GM12873 (cell line): ENCODE data around the gene TSPEAR.

Experiments used
- TF ChIP-seq, protein P1 (sequence below): IDR thresholded peaks from 2 replicates; pipeline ENCODE4 v1.5.1; 2012; ENCODE audit warnings: low read depth, mild to moderate bottlenecking, moderate library complexity, low read length, control low read depth; ENCODE audit not compliant: insufficient read depth; ENCODE audit errors: missing control alignments

TSPEAR gene

DNA sequence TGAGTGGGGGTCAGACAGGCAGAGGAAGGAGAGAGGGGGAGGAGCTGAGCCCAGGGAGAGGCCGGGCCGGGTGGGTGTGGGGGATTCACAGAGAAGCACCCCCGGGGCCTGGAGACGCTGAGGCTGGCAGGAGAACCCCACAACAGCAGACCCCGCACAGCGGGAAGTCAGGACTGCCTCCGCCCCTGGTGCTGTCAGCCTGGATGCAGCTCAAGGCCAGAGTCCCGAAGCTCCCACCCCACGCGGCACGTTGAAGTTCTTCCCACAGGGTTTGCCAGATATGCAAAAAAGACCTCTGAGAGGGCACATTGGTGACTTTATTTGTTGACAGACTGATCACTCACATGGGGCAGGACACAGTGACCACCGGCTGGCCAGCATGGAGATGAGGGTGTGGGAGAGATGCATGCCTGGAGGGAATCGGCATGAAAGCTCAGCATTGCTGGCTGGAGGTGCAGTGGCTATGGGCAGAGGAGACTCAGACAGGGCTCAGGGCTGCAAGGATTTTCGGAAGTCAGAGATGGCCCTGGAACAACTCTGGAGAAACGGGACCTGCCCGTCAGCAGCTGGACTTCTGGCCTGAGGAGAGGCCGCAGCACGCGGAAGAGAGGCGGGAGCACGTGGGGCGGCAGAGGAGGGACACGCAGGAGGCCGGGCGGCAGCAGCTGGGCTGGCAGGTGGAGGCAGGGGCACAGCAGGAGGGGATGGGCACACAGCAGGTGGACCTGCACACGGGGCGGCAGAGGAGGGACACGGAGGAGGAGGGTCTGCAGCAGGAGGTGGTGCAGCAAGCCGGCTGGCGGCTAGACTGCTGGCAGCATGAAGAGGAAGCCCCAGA lies 153.7 kb downstream of the TSPEAR start:
- TF ChIP-seq, protein P1, sequence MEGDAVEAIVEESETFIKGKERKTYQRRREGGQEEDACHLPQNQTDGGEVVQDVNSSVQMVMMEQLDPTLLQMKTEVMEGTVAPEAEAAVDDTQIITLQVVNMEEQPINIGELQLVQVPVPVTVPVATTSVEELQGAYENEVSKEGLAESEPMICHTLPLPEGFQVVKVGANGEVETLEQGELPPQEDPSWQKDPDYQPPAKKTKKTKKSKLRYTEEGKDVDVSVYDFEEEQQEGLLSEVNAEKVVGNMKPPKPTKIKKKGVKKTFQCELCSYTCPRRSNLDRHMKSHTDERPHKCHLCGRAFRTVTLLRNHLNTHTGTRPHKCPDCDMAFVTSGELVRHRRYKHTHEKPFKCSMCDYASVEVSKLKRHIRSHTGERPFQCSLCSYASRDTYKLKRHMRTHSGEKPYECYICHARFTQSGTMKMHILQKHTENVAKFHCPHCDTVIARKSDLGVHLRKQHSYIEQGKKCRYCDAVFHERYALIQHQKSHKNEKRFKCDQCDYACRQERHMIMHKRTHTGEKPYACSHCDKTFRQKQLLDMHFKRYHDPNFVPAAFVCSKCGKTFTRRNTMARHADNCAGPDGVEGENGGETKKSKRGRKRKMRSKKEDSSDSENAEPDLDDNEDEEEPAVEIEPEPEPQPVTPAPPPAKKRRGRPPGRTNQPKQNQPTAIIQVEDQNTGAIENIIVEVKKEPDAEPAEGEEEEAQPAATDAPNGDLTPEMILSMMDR = no peak

DNA sequence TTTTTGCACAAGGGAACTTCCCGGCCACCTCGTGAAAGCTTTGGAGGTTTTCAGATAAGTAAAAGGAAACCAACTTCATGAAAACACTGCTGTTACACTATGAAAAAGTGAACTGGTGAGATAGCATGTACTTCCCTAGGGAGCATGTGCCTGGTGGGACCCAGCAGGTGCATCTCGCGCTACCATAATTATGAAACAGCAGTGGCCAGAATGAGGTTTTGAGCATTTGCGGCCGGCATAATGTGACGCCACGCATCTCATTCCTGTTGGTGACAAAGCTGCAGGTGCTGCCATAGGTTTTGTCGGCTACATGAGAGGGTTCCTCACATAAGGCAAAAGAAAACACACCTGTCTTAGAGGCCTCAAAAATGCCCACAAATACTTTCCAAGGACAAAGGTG lies 154.5 kb downstream of the TSPEAR start:
- TF ChIP-seq, protein P1 = no peak

DNA sequence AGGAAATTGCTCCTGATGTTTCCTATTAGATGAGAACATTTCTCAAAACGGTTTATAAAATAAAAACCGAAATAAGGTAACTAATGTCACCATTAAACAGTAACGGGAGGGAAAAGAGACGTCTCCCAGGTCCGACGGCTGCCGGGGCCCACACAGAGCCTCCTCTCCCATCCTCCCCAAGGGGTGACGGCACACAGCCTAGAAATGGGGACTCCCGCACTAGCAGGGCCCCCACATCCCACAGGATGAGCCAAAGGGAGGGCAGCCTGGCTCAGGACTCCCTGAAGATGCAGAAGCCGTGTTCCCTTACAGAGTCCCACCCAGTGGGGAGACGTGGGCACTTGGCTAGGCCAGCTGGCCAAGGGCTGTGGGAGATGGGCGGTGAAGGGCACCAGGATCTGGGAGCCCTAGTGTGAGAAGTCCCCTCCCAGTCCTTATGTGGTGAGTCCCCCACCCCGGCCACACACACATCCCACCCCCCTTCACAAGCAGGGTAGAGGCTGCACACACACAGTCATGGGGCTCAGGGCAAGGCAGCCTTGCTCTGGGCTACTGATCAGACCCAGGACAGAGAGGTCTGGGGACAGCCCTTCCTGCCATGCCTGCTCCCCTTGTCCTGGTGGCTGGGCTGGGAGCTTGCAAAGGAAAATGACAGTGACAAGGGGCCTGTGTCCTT lies 156.0 kb downstream of the TSPEAR start:
- TF ChIP-seq, protein P1 = no peak

DNA sequence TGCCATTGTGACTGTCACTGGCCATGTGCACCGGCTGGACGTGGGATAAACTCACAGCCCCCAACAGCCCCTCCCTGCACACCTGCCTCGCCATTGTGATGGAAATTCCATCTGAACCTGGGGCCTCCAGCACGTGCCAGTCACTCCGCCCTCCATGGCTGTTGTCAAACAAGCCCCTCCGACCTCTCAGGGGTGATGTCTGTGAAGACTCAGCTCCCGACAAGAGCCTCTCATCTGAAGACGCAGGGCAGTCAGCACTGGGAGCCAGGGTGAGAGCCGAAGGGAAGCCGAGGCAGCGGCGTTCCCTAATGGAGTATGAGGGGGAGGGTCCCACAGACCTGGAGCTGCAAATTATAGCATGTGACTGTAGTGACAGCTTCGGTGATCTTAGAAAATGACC lies 158.7 kb downstream of the TSPEAR start:
- TF ChIP-seq, protein P1 = no peak

DNA sequence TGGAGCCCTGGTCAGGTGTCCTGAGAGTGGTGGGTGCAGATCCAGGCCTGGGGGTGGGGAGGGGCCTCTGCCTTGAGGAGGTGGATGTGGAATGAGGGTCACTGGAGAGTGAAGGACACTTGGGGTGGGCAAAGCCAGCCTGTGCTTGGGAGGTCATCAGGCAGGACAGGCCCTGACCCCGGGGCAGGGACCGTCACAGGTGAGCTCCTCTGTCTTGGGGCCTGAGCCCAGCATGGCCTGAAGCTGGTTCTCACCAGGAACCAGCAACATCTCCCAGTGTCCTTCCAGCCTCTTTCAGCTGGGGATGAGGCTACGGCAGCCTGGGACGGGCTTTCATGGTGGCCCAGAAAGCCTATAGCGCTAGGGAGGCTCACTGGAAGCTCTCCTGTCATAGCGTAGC lies 159.2 kb downstream of the TSPEAR start:
- TF ChIP-seq, protein P1 = no peak

DNA sequence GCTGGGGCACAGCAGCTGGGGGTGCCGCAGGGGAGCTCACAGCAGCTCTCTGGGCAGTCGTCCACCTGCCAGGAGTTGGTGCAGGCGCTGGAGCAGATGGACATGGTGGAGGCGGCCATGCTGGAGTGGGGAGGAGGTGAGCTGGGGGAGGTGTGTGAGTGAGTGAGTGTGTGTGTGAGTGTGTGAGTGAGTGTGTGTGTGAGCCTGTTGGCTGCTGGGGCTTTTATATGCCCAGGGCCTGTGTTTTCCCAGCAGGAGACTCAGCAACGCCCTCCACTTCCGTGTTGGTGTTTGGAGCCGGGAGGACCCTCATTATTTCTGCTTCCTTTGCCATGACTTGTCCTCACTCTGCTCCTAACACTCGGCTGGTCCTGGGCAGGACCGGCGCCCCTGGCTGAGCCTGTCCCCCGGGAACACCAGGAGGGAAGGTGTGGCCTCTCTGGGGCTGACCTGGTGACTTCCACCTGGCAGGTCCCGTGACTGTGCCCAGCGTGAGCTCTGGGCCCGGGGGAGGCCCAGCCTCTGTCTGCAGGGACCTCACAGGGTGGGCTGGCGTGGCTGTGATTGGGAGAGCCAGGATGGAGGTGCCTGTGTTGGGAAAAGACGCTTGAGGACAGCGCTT lies 159.9 kb downstream of the TSPEAR start, which contains the start of gene KRTAP10-2:
KRTAP10-2 (minus strand) TSS at position 166 of the 622 bp plus-strand sequence; CDS start at position 119, 47 bp downstream.
- TF ChIP-seq, protein P1 = no peak

DNA sequence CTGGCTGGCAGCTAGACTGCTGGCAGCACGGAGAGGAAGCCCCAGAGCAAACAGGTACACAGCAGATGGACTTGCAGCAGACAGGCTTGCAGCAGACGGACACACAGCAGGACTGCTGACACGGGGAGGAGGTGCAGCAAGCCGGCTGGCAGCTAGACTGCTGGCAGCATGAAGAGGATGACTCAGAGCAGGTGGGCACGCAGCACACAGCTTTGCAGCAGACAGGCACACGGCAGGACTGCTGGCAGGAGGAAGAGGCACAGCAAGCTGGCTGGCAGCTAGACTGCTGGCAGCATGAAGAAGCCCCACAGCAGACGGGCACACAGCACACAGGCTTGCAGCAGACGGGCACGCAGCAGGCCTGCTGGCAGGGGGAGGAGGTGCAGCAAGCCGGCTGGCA lies 160.6 kb downstream of the TSPEAR start:
- TF ChIP-seq, protein P1 = no peak
